Measurements from ENCODE around the gene DIO3.

The DIO3 gene

DNA sequence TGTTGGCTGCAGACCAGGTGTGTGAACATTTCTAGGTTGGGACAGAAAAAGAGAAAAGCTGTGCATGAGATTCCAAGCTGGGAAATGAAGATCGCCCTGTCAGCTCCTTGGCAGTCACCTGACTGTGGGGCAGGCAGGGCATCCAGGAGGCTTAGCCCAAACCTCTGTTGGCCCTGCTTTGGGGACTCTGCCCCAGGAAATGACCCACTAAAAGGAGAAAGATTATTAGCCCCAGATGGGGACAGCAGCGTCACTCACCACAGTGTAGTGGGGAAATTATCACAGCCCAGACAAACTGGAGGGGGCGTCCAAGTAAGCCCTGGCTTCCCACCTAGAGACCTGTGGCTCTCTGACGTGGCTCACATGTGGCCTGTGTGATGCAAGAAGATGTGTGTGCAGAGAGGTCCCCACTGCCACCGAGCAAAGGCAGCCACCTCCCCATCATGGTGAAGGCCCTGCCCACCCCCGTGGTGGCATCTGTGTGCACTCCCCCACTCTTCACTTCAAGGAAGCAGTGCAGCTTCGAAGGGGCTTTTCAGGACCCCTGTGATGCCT, 39.1 kb downstream of the DIO3 start:
- DNase-seq = no peak

DNA sequence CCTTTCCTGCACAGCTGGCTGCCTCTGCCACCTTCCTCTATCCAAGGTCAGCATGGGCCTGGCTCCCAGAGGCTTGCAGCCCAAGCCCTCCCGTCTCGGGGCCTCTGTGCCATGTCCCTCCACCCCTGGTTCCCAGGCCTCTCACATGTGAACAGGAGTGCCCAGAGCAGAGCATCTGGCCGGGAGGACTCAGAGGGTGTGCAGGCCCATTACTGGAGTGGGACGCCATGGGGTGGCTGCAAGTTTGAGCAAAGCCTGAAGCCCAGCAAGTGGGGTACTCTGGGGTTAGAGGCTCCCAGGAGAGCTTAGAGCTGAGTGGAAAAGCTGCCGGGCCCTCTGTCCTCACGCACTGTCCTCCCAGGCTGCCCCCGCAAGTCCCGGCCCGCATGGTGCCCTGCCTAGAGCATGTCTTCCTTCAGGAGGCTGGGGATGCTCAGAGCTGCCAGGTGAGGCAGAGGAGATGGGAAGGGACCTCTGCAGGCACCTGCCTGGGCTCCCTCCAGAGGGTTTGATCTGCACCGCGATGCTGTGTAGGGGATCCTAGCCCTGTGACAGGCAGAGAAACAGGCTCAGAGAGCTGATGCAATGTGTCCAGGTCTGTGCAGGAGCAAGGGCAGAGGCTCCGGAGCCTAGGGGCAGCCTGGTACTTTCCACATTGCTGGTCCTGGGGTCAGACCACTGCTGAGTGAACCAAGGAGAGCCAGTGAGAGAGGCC, 39.8 kb downstream of the DIO3 start:
- DNase-seq = no peak

DNA sequence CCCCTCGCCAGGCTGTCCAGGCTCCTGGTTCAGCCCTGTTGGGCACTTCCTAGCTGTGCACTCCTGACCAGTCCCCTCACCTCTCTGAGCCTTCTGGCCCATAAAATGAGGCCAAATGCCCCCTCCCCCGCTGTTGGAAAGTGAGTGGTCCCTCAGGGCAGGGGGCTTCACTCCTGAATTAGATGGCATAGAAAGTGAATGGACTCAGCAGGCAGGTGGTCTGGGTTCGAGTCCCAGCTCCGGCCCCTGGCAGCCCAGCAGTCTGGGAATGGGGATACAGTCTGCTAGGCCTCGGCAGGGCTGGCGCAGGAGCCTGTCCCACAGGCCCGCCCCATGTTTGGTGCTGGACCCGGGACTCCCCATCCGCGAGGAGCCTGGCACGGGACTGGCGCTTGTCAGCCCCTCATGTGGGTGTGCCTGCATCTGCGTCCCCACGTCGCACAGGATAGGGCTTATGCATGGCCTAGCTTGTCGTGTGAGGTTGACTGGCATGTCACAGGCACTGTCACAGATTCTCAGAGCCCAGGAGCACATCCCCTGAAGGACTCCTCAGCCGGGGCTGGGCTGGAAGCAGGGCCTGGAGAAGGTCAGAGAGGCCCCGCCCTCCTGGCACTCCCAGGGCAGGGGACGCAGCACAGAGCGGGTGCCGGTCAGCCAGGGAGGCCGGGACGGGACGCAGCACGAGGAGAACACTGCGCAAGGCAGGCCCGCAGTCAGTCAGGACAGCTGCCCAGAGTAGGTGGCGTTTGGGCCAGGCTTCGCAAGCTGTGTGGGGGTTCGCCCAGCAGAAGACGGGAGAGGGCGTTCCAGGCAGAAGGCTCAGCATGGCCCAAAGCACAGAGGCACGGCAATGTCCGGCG, 40.5 kb downstream of the DIO3 start:
- no peak for DNase-seq

DNA sequence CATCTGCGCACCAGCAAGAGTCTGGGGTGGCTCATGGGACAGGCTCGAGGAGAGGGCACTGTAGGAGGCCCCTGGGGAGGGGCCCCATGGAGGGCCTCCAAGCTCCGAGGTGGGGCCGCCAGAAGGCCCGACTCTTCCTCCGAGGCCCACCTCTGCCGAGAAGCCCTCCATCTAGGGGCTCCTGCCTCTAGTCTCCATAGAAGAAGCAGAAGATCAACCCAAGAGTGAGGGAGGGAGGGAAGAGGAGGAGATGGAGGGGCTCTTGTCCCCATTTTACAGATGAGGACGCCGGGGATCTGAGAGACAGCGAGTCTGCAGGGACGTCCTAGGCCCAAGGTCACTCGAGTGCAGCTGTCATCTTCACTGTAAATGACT, 41.2 kb downstream of the DIO3 start:
- DNase-seq = no peak

DNA sequence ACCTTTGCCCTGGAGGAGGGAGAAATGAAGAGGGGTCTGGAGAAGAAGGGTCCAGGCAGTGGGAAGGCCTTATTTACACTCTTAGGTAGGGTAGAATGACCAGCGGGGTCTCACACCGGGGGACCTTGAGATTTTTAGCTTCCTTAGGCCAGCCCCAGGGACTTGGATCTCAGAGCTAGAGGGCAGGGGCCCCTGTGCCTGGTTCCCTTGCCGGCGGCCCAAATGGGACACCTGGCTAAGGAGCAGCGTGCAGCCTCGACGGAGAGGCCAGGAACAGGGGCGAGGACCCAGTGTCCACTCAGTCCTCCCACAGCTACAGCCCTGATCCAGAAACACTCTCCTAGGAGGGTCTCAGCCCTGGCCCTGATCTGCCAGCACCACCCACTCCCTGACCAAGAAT, 41.8 kb downstream of the DIO3 start:
- no peak for DNase-seq

DNA sequence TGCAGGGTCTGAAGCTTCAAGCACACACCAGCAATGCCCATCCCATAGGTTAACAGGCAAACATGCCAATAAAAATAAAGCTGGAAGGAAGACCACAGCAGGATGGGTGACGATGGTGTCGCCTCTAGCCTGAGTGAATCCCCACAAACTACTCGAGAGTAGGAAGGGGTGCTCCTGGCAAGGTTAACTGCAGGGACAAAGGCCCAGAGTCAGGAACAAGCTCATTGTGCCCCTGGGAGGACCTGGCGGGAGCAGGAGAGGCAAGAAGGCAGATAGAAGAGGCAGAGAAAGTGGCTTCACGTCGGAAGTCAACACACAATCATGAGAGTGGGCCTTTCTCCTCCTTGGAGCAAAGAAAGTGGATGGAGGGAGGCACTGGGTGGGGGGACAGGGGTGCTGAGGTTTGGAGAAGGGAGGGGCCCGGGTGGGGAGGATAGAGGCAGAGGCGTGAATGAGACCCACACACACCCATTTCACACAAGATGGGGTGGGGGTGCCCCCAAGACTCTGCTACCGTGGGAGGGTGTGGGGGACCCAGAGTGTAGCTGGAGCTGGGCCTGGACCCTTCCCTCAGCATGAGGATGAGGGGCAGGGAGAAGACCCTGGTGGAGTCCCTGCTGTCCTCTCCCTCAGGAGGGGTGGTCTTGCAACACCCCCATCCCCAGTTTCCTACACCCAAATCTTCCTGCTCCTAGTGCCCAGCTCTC, 43.1 kb downstream of the DIO3 start:
- no peak for DNase-seq

DNA sequence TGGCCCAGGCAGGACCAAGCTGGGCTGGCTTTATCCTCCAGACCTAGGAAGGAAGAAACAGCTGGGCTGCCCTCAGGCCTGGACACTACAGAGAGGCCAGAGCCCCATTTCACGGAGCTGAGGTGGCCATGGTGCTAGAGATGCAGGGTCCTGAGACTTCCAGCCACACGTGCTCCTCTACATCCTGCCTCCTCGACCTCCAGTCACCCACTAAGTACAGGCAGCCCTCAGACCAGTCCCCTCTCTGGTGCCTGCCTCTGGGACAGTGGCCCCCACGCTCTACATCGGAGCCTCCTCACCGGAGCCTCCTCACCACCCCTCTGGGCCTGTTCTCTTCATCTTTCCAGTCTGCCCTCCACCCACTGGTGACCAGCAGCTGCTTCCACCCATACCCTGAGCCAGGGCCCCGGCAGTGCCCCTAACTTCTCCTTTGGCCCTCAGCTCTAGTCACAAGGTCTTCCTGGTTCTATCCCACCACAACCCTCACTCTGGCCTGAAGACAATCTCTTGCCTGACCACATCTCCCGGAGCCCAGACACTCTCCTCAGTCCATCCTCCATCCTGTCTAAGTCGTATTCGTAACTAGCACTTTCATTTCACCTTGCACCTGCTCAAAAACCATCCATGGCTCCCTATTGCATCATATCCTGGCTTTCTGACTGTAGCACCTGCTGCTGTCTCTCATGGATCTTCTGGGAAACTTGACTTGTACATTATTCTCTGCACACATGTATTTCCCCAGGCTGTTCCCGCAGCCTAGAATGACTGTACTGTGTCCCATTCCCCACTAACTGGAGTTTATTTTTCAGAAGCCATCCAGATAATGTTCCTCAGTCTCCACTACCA, 43.9 kb downstream of the DIO3 start:
- DNase-seq = no peak

DNA sequence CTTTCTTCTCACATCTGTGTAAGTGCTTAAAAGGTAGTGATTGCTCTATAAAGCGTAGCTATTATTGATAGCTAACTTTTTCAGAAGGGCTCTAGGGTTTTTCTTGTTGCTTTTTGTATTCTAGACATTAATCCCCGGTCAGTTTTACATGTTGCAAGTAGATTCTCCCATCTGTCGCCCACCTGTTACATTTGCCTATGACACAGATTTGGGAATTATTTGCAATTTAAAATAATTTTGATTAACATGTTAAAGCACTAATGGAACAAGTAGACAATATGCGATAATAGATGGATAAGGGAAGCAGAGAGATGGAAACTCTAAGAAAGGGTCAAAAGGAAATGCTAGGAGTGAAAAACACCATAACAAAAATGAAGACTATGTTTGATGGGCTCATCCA, 44.5 kb downstream of the DIO3 start:
- DNase-seq = no peak
